Endometrial microvascular endothelial cells (primary cell): ENCODE results near the gene FAM174C. TPM values are rescaled to one million over a fixed set of nuclear protein-coding genes. Genes with fewer than 3 reads are reported as not detected.
"Not testable (repeated sequence)": the region's sequence is repeated elsewhere in the genome, so short reads cannot be mapped to it uniquely, and the experiment has no call there.

Source experiments
- in situ Hi-C: cut with HindIII; loops from 2 replicates; pipeline ENCODE4 v1.10.0; 2017; ENCODE audit warnings: low sequenced_read_pairs, low pct_unique_long_range_greater_than_20kb; ENCODE audit errors: inconsistent ontology term
- total RNA-seq: library from RNA; depleted of rRNA; stranded (reverse); fragments of >200 nt; gene quantifications from one replicate; pipeline ENCODE4 v1.2.3, GENCODE V29; 2015; ENCODE audit errors: inconsistent ontology term

FAM174C gene
- total RNA-seq, 1 donor from 2014 or later, result 83.3 TPM

DNA sequence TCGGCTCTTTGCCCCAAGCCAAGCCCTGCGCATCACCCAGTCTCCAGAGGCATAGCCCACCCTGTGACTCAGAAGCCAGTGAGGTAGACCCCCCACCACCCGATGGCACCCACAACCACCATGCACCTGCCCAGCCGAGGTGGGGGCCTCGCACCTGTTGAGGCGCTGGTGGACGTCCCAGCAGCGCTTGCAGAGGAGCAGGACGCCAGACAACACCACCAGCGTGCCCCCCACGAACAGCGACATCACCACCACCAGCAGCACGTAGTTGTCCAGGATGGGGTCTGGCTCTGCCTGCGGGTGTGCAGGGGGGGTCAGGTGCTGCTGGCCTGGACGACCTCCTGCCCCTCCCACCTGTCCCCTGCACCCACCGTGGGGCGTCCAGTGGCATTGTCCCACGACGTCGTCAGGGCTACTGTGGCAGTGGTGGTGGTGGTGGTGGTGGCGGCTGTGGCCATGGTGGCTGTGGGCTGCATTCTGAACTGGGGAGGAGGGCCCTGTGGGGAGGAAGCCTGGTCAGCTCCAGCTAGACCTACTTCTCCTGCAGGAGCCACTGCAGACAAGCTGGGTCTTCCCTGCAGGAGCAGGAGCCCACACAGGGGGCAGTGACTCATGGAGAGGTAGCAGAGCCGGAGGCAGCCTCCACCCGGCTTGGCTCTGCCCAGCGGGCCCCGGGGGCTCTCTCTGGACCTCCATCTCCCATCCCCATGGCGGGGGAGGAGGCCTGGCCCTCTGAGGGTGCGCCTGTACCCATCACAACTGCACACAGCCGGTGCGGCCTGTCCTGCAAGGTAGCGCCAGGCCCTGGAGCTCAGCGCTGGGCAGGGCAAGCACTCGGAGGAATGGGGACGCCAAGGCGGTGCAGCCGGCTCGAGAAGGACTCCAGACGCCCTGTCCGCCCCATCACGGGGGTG is 39.4 kb upstream of the FAM174C start:
- in situ Hi-C loops, result no loop called here

DNA sequence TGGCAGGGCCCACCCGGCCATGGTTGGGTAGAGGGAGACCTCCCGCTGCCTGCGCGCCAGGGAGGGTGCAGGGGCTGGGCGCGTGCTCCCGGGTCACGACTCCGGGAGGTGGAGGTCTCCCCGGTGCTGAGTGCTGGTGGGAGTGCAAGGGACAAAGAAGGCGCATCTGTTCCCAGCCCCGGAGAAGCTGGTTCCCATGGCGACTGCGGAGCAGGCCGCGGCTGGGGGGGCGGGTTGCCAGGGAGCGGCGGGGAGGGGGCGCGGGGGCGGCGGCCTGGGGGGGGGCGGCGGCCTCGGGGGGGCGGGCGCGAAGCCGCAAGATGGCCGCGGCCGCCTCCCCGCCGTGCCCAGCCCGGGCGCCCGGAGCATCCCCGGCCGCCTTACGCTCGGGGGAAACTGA is 38.8 kb upstream of the FAM174C start:
- in situ Hi-C loops, result no loop called here

DNA sequence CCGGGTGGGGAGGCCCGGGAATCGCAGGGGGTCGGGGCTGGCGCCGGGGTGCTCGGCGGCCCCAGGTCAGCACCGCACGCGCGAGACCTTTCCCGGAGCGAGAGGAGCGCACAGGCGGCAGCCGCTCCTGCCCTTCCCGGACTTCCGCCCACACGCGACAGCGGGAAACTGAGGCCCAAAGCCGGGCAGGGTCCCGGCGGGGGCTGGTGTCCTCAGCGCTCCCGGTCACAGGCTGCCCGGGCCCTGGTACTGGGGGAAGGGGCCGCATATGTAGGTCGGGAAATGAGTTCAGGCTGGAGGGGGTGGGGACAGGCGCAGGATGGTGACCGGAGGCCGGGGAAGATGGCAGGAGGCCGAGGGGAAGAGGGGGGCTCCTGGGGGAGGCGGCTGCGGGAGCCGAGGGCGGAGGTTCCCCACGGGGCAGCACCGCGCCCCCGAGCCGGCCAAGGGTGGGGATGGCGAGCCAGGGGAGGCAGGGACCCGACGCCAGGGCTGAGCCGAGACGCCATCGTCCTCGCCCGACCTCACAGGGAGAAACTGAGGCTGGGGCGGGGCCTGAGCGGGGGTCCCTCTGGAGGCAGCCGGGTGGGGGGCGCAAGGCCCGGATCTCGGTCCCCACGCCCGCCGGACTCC is 38.2 kb upstream of the FAM174C start:
- in situ Hi-C loops, result no loop called here

DNA sequence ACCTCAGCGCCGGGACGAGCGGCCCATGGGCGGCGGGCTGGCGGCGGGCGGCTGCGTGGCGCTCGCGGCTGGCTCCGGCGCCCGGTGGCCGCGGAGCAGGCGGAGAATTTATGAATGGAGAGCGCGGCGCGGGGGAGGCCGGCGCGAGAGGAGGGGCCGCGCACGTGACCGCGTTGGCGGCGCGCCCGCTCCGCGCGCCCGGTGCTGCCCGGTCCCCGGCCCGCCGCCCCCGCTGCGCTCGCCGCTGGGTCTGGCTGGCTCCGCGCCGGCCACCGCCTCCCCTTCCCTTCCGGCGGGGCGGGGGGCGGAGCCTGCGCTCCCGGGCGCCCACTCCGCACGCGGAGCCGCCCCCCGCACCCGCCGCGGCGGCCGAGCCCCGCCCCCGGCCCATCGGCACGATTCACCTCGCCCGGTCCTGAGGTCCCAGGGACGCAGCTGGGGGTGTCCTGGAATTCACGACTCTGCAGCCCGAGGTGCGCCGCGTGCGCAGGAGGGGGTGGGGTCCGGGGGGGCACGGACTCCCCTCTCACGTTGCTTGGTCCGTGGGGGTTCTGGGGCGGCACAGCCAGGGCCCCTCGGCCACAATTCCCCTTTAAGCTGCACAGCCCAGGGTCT is 37.5 kb upstream of the FAM174C start, which contains the start of gene CBARP:
TSS of gene CBARP (minus strand) at position 252 of the 615 bp plus-strand sequence. CDS start 1,905 bp downstream, outside the sequence.
- in situ Hi-C loops, result no loop called here

DNA sequence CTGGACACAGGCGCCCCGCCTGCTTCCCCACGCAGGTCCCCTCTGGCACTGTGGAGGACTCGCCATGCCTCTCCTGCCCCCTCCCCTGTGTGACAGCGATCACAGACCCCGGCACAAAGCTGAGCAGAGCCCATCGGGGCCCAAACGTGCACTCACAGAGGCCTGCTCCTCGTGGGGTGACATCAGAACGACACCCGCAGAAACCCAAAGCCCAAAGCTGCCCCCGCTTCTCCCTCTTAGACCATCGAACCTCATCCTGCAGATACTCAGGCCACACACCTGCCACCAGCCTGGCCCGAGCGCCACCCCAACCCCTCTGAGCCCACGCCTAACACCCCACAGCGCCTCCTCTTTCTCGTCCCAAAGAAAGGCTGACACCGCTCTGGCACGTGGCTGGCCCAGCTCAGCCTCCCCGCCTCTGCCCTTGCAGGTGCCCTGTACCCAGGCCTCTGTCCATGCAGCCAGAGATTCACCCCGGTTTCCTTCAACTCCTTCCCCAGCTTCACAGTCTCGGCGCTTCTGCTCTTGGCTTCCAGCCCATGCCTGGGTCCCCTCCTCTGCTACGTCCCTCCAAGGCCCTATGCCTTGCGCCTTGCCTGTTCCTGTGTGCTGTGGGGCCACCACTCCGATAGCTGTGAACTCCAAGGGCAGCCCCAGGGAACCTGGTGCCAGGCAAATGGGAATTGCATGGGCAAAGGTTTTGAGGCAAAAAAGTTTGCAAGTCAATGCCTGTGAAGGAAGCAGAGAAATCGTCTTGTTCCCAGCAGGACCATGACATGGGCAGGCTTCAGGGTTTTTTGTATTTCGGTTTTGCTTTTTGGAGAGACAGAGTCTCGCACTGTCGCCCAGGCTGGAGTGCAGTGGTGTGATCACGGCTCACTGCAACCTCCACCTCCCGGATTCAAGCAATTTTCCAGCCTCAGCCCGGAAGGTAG is 36.7 kb upstream of the FAM174C start:
- in situ Hi-C loops, result no loop called here

DNA sequence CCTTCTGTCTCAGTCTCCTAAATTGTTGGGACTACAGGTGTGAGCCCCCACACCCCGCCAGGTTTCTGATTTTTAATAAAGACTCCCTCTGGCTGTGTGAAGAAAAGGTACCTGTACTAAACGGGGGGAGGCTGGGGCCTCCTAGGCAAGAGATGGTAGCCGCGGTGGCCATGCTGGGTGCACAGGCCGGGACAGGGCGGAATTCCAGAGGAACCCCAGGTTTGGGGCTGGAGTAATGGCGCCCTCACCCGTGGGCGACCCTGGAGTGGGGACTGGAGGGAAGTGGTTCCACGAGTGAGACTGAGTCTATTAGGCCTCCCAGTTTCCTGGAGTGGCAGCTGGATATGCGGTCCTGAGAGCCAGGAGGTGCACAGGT is 35.9 kb upstream of the FAM174C start:
- in situ Hi-C loops, result no loop called here

DNA sequence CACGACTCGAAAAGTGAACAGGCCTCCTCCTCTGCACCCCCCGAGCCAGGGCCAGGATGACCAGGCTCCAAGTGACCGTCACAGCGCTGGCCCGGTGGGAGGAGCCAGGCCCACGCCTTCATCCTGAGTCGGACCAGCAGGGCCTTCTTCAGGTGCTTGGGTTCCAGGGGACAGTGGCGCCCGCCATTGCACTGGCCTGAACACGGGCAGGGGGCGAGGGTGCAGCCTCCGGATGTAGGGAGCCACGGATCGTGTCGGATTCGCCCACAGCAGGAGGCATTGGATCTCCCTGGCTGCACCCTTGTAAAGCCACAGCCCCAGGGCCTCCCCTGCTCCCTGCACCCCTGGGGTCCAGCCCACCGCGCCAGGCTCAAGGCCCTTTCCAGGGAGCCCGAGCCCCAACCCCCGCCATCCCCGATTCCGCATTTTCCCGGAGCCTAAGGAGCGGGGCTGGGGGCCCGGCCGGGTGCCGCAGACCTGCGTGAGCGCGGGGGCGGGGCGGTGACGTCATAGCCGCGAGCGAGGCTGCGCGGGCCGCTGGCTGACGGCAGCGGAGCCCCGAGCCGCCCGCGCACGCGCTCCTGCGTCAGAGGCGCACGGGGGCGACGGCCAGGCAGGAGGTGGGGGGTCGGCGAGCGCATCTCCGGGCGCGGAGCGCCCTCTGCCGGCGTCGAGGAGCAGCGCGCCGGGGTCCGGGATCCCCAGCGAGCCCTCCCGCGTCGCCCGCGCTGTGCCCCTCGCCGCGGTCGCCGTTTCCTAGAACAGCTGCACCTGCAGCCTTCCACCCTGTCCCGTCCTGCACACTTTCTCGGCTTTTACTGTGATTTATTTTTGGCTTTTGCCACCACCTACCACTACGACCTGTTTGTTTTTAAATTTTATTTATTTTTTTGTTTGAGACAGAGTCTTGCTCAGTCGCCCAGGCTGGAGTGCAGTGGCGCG is 35.3 kb upstream of the FAM174C start:
- in situ Hi-C loops, result no loop called here

- in situ Hi-C loops, result no loop called here
These were observed 34.4 kb upstream of the FAM174C start for GRCh38 chr19:1240925-1241324.

DNA sequence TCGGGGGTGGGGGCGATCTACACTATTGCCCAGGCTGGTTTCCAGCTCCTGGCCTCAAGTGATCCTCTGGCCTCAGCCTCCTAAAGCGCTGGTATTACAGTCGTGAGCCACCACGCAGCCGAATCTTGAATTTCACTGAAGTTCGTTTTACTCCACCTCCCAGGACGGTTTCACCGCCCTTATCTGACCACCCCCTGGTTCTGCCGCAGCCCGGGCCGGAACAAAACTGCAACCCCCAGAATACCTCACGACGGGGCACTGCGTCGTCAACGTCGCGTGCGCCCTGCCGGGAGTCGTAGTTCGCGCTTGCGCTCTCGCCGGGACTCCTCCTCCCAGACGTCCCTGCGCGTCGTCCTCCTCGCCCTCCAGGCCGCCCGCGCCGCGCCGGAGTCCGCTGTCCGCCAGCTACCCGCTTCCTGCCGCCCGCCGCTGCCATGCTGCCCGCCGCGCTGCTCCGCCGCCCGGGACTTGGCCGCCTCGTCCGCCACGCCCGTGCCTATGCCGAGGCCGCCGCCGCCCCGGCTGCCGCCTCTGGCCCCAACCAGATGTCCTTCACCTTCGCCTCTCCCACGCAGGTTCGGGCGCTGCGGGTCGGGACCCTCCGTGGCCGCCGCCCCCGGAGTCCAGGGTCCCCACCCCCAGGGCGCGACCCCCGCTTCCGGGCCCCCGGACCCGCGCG is 33.8 kb upstream of the FAM174C start, which contains the start of gene ATP5F1D:
TSS of gene ATP5F1D (plus strand) at position 335 of the 679 bp plus-strand sequence. CDS start at position 435, 100 bp downstream.
- in situ Hi-C loops, result no loop called here

DNA sequence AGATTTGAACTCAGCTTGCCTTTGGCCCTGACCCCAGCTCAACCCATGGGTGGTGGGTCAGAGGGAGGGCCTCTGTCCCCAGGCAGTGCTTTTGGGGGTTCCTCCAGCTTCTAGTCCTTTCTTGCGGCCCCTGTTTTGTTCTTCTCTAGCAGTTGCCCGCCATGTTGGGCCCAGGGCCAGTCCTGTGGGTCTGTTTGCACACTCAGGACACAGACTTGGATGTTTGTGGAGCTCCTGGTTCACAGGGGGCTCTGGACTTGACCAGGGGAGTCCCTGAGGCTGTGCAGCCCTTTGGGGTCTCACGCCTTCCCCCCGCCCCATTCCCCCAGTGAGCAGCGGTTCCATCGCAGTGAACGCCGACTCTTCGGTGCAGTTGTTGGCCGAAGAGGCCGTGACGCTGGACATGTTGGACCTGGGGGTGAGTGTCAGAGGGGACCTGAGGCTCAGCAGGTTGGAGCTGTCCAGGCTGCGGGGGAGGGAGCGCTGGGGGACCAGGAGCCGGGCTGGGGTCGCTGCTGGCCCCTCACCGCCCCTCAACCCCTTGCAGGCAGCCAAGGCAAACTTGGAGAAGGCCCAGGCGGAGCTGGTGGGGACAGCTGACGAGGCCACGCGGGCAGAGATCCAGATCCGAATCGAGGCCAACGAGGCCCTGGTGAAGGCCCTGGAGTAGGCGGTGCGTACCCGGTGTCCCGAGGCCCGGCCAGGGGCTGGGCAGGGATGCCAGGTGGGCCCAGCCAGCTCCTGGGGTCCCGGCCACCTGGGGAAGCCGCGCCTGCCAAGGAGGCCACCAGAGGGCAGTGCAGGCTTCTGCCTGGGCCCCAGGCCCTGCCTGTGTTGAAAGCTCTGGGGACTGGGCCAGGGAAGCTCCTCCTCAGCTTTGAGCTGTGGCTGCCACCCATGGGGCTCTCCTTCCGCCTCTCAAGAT is 31.3 kb upstream of the FAM174C start:
- in situ Hi-C loops, result no loop called here

DNA sequence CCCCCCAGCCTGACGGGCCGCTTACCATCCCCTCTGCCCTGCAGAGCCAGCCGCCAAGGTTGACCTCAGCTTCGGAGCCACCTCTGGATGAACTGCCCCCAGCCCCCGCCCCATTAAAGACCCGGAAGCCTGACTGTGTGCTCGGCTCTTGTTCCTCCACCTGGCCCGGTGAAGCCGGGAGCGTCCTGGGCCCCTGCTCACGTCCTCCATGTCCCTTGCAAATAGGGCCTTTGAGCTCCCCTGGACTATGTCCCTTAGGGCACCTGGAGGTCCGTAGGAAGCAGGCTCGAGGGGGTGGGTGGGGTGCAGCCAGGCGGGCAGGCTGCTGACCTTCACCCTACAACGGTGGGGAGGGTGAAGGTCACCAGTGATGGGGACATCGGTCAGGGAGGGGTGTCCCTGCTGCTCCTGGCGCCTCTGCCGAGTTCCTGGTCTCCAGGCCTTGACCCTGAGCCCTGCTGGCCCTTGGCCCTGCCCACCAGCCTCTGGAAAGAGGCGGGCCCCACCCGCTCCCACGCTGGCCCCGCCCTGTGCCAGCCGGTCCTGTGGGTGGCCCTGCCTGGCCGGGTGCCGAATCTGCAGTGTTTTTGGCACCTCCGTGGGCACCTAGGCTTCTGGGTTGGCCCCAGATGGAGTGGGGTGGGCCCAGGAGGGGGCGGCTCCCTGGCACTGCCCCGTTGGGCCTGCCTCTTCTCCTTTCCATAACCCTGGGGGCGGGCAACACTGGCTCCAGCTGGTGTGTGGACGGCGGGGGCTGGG is 30.5 kb upstream of the FAM174C start:
- in situ Hi-C loops, result no loop called here

DNA sequence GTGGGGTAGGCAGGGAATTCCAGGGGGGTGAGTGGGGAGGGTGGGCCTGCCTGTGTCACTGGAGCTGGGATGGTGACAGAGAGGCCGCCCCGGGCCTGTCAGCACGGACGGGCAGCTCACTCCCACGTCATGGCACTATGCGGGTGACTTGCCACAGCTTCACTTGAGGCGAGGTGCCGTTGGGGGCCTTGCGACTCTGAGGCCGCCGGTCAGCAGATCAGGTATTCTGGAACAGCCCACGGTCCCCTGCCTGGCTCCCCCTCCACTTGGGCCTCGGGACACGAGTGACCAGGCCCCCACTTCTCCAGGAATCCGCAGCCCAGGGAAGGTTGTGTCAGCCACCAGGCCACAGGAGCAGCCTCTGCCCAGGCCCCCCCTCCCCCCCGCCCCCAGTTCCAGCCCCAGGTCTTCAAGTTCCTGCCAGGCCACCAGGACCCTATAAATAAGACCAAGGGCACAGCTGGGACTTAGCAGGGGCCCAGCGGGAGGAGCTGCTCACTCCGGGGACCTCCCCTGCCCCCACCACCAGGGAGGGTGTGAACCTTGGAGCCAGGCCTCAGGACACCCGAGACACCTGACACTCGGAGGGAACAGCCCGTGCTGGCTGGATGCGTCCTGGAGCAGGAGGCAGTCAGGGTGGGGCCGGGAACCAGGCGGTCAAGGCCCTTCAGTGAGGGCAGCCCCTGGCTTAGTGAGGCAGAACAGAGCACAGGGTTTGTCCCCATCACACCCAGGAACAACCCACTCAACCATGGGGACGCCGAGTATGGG is 29.7 kb upstream of the FAM174C start:
- in situ Hi-C loops, result no loop called here

DNA sequence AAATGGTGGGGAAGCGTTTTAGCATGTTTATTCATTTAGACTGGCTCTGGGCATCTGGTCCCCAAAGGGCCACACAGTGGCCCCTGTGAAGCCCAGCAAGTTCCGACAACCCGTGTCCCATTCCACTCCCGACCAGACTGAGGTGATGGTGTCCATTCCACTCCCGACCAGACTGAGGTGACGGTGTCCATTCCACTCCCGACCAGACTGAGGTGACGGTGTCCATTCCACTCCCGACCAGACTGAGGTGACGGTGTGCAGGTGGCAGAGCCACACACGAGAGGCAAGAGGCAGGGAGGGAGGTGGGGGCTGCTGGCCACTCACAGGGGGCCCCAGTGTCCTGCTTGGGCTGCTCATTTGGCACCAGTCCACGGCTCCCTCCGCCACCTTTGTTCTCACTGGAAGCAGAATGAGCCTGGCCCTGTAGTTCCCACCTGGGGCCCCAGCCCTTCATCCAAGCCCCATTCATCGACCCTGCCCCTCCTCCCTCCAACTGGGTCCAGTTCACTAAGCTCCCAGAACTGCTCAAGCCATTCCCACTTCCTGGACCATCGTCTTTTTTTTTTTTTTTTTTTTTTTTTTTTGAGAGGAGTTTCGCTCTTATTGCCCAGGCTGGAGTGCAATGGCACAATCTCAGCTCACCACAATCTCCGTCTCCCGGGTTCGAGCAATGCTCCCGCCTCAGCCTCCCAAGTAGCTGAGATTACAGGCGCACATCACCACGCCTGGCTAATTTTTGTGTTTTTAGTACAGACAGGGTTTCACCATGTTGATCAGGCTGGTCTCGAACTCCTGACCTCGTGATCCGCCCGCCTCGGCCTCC is 28.9 kb upstream of the FAM174C start:
- in situ Hi-C loops, result not testable (repeated sequence)

DNA sequence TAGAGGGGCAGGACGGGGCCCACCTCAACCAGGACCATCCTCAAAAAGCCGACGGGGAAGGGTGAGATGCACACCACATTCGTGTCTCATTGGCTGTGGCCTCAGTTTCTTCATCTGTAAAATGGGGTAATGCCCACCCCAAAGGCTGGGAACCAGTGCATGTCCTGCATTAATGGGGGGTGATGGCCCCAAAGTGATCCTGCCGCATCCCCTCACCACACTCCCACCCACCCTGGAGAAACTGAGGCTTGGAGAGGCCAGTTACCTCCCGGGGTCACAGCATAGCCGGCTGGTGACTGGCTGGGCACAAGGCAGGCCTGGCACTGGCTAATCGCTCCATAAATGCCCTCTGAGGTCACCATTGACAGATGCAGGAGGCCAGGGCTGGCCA is 27.6 kb upstream of the FAM174C start:
- in situ Hi-C loops, result no loop called here
